ENCODE data around the gene MYO3A.

GRCh38 chr10:26197248-26197647 is 263.2 kb downstream of the MYO3A start:
- no peak for TF ChIP-seq CTCF (IDR thresholded peaks at IDR 0.05)
- TF ChIP-seq POLR2AphosphoS5 (IDR thresholded peaks at IDR 0.05) = no peak
- no peak for TF ChIP-seq POLR2A (IDR thresholded peaks at IDR 0.05; ENCODE audit: low read depth)
- no peak for TF ChIP-seq EP300 (IDR thresholded peaks at IDR 0.05)

Data from esophagus muscularis mucosa (tissue), 4 donors.